Activated naive CD8-positive, alpha-beta T cell treated with anti-CD3 and anti-CD28 coated beads, Interleukin-2, amount 50 U/mL, for 16 hours (primary cell): ENCODE results near the gene ZNF536.

Experiments used
- DNase-seq: peaks from one replicate; pipeline ENCODE4 v3.0.0-alpha.2; 2020; ENCODE audit warnings: low read depth, low spot score

The ZNF536 gene

DNA sequence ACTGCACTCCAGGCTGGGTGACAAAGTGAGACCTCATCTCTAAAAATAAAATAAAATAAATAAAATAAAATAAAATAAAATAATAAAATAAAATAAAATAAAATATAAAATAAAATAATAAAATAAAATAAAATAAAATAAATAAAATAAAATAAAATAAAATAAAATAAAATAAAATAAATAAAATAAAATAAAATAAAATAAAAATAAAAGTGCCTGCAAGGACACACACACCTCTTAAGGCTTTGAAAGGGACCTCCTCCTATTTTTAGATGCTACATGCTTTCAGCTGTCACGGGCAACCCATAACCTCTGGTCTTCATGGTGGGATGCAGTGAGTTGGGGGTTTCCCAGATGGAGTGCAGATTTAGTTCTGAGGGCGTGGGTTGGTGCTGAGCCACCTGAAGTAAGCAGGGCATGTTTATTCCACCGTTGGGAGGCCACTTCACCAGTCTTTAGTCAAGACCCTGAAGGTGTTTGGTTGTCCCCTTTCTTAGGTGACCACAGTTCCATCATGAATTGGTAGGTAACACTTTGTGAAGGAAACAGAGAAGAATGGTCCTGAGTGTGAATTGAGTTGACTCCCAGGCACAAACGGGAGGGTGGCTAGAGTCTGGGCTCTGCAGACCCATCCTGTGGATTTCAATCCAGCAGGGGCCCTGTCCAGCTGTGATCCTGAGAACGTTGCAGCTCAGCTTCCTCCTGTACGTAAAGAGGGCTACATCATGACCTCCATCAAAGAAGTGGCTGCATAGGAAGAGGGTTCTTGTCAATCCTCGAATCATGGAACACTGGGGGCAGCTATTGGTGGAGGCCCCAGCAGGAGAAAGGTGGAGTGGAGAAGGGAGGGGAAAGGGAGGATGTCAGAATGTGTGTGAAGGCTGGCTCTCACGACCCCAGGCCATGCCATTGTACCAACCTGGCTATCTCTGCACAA is 234.2 kb downstream of the ZNF536 start:
- DNase-seq, result no peak
